OCI-M1 (cell line): ENCODE data around the gene KCNMA1.

Experiments used
- DNase-seq: peaks from one replicate; lab custom pipeline; 2025; lab: John Stamatoyannopoulos, UW

The KCNMA1 gene

GRCh38 chr10:77111611-77112550 lies 525.7 kb downstream of the KCNMA1 start:
- DNase-seq: peak; percentile 51

- DNase-seq: no peak
These were observed 526.9 kb downstream of the KCNMA1 start for GRCh38 chr10:77110757-77111156.

- no peak for DNase-seq
These were observed 528.1 kb downstream of the KCNMA1 start for GRCh38 chr10:77109351-77109994.

GRCh38 chr10:77106676-77107075 lies 530.9 kb downstream of the KCNMA1 start:
- no peak for DNase-seq

- DNase-seq: no peak
These were observed 531.8 kb downstream of the KCNMA1 start for GRCh38 chr10:77105761-77106221.

- DNase-seq: no peak
These were observed 533.1 kb downstream of the KCNMA1 start for GRCh38 chr10:77104459-77104980.

GRCh38 chr10:77103213-77103612 lies 534.4 kb downstream of the KCNMA1 start:
- no peak for DNase-seq

- no peak for DNase-seq
These were observed 536.3 kb downstream of the KCNMA1 start for GRCh38 chr10:77101341-77101740.

- no peak for DNase-seq
These were observed 538.5 kb downstream of the KCNMA1 start for GRCh38 chr10:77099136-77099535.

GRCh38 chr10:77097625-77098024 lies 540.0 kb downstream of the KCNMA1 start:
- DNase-seq: no peak

GRCh38 chr10:77093126-77093525 lies 544.5 kb downstream of the KCNMA1 start:
- DNase-seq: no peak

GRCh38 chr10:77091597-77092165 lies 545.9 kb downstream of the KCNMA1 start:
- no peak for DNase-seq

- DNase-seq: no peak
These were observed 546.9 kb downstream of the KCNMA1 start for GRCh38 chr10:77090381-77091356.

GRCh38 chr10:77087366-77087765 lies 550.2 kb downstream of the KCNMA1 start:
- no peak for DNase-seq

- DNase-seq: no peak
These were observed 551.5 kb downstream of the KCNMA1 start for GRCh38 chr10:77086081-77086480.

GRCh38 chr10:77085344-77085743 lies 552.3 kb downstream of the KCNMA1 start:
- no peak for DNase-seq

GRCh38 chr10:77084431-77085144 lies 553.0 kb downstream of the KCNMA1 start:
- DNase-seq: no peak

GRCh38 chr10:77082601-77083252 lies 554.9 kb downstream of the KCNMA1 start:
- no peak for DNase-seq

GRCh38 chr10:77081481-77081891 lies 556.1 kb downstream of the KCNMA1 start:
- no peak for DNase-seq

- DNase-seq: no peak
These were observed 557.1 kb downstream of the KCNMA1 start for GRCh38 chr10:77080361-77081027.
